K562 (cell line): ENCODE measurements around the gene FBLIM1. TPM values are rescaled to one million over a fixed set of nuclear protein-coding genes. Genes with fewer than 3 reads are reported as not detected.

ENCODE experiments used
- ATAC-seq: fragments of 200-7000 bp; cut with Tn5 transposase; 3 replicates; pipeline ENCODE4 v1.9.1; 2020; ENCODE audit warnings: moderate library complexity
- BruUV-seq: library from RNA; stranded (reverse); fragments of 400-500 nt; replicated peaks from 2 replicates; lab custom pipeline; 2021; lab: Mats Ljungman, UMichigan
- CTCF ChIA-PET: fragments of 300-600 bp; formaldehyde crosslinking; extraction: SDS; loops from one replicate; lab custom pipeline; 2021; ENCODE audit warnings: low intra/inter-chr PET ratio; lab: Yijun Ruan, JAX
- POLR2A ChIA-PET: fragments of 300-600, 350-650 bp; sonication (Branson Sonifier 250); formaldehyde crosslinking; extraction: SDS; loops from one replicate; lab custom pipeline; 2021; ENCODE audit warnings: antibody characterized with exemption, inconsistent platforms; lab: Yijun Ruan, JAX
- DNase-seq, 4 experiments: peaks; one replicate each; pipeline versions ENCODE4 v3.0.0 to v3.0.0-alpha.2; 2011 to 2018; ENCODE audit warnings: low spot score in 3 of 4, mixed read lengths in 3 of 4; ENCODE audit errors: extremely low read depth in 1 of 4
- FAIRE-seq: peaks from 2 replicates; lab custom pipeline; 2011; peaks lifted over from hg19 to GRCh38; lab: Jason Lieb, UNC
- H2AFZ ChIP-seq: 2 replicates; pipeline ENCODE4 v1.6.0; 2011; ENCODE audit warnings: low read depth, low read length, control low read depth, inconsistent platforms
- H3K27ac ChIP-seq: fragments of 200-600 bp; 3 replicates; pipeline ENCODE4 v1.8.0; 2011; ENCODE audit warnings: low read depth, mild to moderate bottlenecking, control low read depth, inconsistent platforms, low read length, moderate library complexity, mixed read lengths; ENCODE audit errors: extremely low read depth
- H3K27me3 ChIP-seq, 2 experiments: fragments of 300-600 bp in 1 of 2; 2 replicates in 1 of 2; 3 replicates in 1 of 2; pipeline versions ENCODE4 v1.6.0 to v1.8.0; 2011; ENCODE audit warnings: inconsistent platforms in 2 of 2, low read length in 2 of 2, mild to moderate bottlenecking in 1 of 2, mixed read lengths in 1 of 2, moderate library complexity in 1 of 2; ENCODE audit not compliant: control insufficient read depth in 2 of 2, insufficient read depth in 2 of 2
- H3K36me3 ChIP-seq: fragments of 300-600 bp; 3 replicates; pipeline ENCODE4 v1.8.0; 2011; ENCODE audit warnings: mild to moderate bottlenecking, low read length, inconsistent platforms; ENCODE audit not compliant: control insufficient read depth, insufficient read depth
- H3K4me1 ChIP-seq, 2 experiments: fragments of 200-600 bp in 1 of 2; replicated peaks in 1 of 2; 2 replicates in 1 of 2; 3 replicates in 1 of 2; pipeline versions ENCODE4 v1.5.1 to v1.8.0; 2011; ENCODE audit warnings: inconsistent platforms in 2 of 2, low read length in 2 of 2, mild to moderate bottlenecking in 1 of 2, mixed read lengths in 1 of 2, moderate library complexity in 1 of 2; ENCODE audit not compliant: control insufficient read depth in 2 of 2, insufficient read depth in 2 of 2
- H3K4me2 ChIP-seq: 2 replicates; pipeline ENCODE4 v1.6.1; 2011; ENCODE audit warnings: low read length, control low read depth, inconsistent platforms, mixed read lengths; ENCODE audit not compliant: insufficient read depth
- H3K4me3 ChIP-seq: fragments of 200-600 bp; sonication (generic), shearing (Covaris generic); 2 replicates; pipeline ENCODE4 v1.5.1; 2016; ENCODE audit warnings: control low read depth, inconsistent platforms
- H3K79me2 ChIP-seq: fragments of 200-600 bp; 3 replicates; pipeline ENCODE4 v1.8.0; 2011; ENCODE audit warnings: low read length, inconsistent platforms; ENCODE audit not compliant: control insufficient read depth, insufficient read depth
- H3K9ac ChIP-seq, 2 experiments: 2 replicates each; pipeline versions ENCODE4 v1.6.0 to v1.6.1; 2011; ENCODE audit warnings: low read depth in 2 of 2, low read length in 2 of 2, control low read depth in 1 of 2, inconsistent platforms in 1 of 2, mild to moderate bottlenecking in 1 of 2, mixed read lengths in 1 of 2; ENCODE audit not compliant: insufficient read depth in 1 of 2
- H3K9me1 ChIP-seq: one replicate; pipeline ENCODE4 v1.6.0; 2011; ENCODE audit warnings: inconsistent platforms, mild to moderate bottlenecking, low read length, moderate library complexity; ENCODE audit not compliant: control insufficient read depth, insufficient read depth
- H3K9me3 ChIP-seq: replicated peaks from 2 replicates; pipeline ENCODE4 v1.5.1; 2011; ENCODE audit warnings: low read depth, low read length, inconsistent platforms; ENCODE audit not compliant: control insufficient read depth, insufficient read depth
- H4K20me1 ChIP-seq: replicated peaks from 2 replicates; pipeline ENCODE4 v1.6.1; 2011; ENCODE audit warnings: low read length, inconsistent platforms, mixed read lengths; ENCODE audit not compliant: control insufficient read depth, insufficient read depth
- CTBP1 ChIP-seq: fragments of 450-650 bp; IDR thresholded peaks from 2 replicates; pipeline ENCODE4 v1.6.1; 2016; ENCODE audit warnings: borderline replicate concordance
- HNRNPK ChIP-seq: fragments of 200-400 bp; formaldehyde crosslinking; IDR thresholded peaks from one replicate; pipeline ENCODE4 v1.6.1; 2018; ENCODE audit warnings: mild to moderate bottlenecking, low read depth, low read length; ENCODE audit not compliant: poor library complexity, severe bottlenecking
- L3MBTL2 ChIP-seq: fragments of 450-650 bp; IDR thresholded peaks from 2 replicates; pipeline ENCODE4 v1.6.1; 2016; ENCODE audit warnings: mild to moderate bottlenecking, moderate library complexity
- MTA3 ChIP-seq: fragments of 450-650 bp; formaldehyde crosslinking; IDR thresholded peaks from 2 replicates; pipeline ENCODE4 v1.6.1; 2017; ENCODE audit warnings: mild to moderate bottlenecking, borderline replicate concordance
- NR4A1 ChIP-seq, 2 experiments: fragments of 250-450 bp in 1 of 2; fragments of 450-650 bp in 1 of 2; sonication (Bioruptor Pico) in 1 of 2; IDR thresholded peaks; 2 replicates each; pipeline versions ENCODE4 v1.4.0 to v1.6.1; 2016 to 2020; ENCODE audit warnings: mild to moderate bottlenecking in 2 of 2, missing compliant biosample characterization in 1 of 2, missing genetic modification characterization in 1 of 2, moderate library complexity in 1 of 2
- POLR2AphosphoS2 ChIP-seq: IDR thresholded peaks from 2 replicates; pipeline ENCODE4 v1.6.1; 2012; ENCODE audit warnings: low read length, improper control_type of control experiment
- XRCC3 ChIP-seq: fragments of 450-650 bp; IDR thresholded peaks from 2 replicates; pipeline ENCODE4 v1.6.1; 2017; ENCODE audit warnings: mild to moderate bottlenecking, moderate library complexity
- ZNF408 ChIP-seq: fragments of 250-450 bp; sonication (Bioruptor Pico); IDR thresholded peaks from 2 replicates; pipeline ENCODE4 v1.4.0; 2020; ENCODE audit warnings: low read depth, mild to moderate bottlenecking, moderate library complexity
- WGBS: fragments of 100-300 bp; shearing (Covaris generic); methylation state at CpG from one replicate; pipeline ENCODE4 v1.1.6; 2016; ENCODE audit warnings: low coverage, mixed read lengths; ENCODE audit not compliant: insufficient coverage; ENCODE audit errors: missing lambda C conversion rate; 5-methylcytosine and 5-hydroxymethylcytosine counted together
- in situ Hi-C: fragments of 300-500 bp; cut with MboI; formaldehyde crosslinking; loops from 4 replicates; pipeline ENCODE4 v1.15.0; 2018; ENCODE audit warnings: inconsistent platforms, mixed read lengths
- intact Hi-C: fragments of 100-400 bp; cut with micrococcal nuclease; formaldehyde crosslinking; loops from 2 replicates; pipeline ENCODE4 v1.14.2; 2022
- polyA plus RNA-seq, 8 experiments: library from polyadenylated mRNA; depleted of rRNA in 4 of 8; stranded (reverse) in 5 of 8; unstranded in 3 of 8; fragments of >200 nt; fragmentation: Nextera tagmentation in 2 of 8; fragmentation: Illumina TruSeq in 1 of 8; extraction: Ambion mirVana in 2 of 8; extraction: Trizol in 1 of 8; gene quantifications; 2 replicates each; pipeline versions ENCODE4 v1.2.1 to v1.2.3, GENCODE V29; 2011 to 2014; ENCODE audit warnings: inconsistent platforms in 1 of 8, missing spikeins in 1 of 8
- total RNA-seq, 7 experiments: library from RNA; depleted of rRNA in 6 of 7; stranded (reverse); fragments of >200 nt in 6 of 7; fragmentation: Illumina TruSeq in 2 of 7; extraction: Trizol in 2 of 7; gene quantifications; 2 replicates each; pipeline versions ENCODE4 v1.2.1 to v1.2.3, GENCODE V29; 2011 to 2021; ENCODE audit warnings: low replicate concordance in 1 of 7
- TF ChIP-seq, protein P1 (sequence below): fragments of 250-450 bp; sonication (Bioruptor Pico); IDR thresholded peaks from 2 replicates; pipeline ENCODE4 v1.4.0; 2020; ENCODE audit warnings: mild to moderate bottlenecking, moderate library complexity
- TF ChIP-seq, protein P2 (sequence below): fragments of 450-650 bp; IDR thresholded peaks from 2 replicates; pipeline ENCODE4 v1.6.1; 2016

Gene FBLIM1
- total and polyA plus RNA-seq, 9 of the 15 experiments (the other 6 are each of a cell fraction or from before 2014, with no cell fraction given), result 0.14 to 0.24 TPM; not detected in 7

- 32% methylated on average over 10 of the region's 10 CpGs for WGBS
- TF ChIP-seq L3MBTL2 (no peak), XRCC3 (no peak), HNRNPK (no peak), MTA3 (no peak), CTBP1 (no peak), NR4A1 (CRISPR knock-in tag; IDR thresholded peaks at IDR 0.05) (no peak), NR4A1 (tag; IDR thresholded peaks at IDR 0.05) (no peak), POLR2AphosphoS2 (no peak), ZNF408 (no peak)
- TF ChIP-seq, protein P1, sequence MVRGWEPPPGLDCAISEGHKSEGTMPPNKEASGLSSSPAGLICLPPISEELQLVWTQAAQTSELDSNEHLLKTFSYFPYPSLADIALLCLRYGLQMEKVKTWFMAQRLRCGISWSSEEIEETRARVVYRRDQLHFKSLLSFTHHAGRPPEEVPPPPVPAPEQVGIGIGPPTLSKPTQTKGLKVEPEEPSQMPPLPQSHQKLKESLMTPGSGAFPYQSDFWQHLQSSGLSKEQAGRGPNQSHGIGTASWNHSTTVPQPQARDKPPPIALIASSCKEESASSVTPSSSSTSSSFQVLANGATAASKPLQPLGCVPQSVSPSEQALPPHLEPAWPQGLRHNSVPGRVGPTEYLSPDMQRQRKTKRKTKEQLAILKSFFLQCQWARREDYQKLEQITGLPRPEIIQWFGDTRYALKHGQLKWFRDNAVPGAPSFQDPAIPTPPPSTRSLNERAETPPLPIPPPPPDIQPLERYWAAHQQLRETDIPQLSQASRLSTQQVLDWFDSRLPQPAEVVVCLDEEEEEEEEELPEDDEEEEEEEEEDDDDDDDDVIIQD (CRISPR knock-in tag), result no peak
- TF ChIP-seq, protein P2, sequence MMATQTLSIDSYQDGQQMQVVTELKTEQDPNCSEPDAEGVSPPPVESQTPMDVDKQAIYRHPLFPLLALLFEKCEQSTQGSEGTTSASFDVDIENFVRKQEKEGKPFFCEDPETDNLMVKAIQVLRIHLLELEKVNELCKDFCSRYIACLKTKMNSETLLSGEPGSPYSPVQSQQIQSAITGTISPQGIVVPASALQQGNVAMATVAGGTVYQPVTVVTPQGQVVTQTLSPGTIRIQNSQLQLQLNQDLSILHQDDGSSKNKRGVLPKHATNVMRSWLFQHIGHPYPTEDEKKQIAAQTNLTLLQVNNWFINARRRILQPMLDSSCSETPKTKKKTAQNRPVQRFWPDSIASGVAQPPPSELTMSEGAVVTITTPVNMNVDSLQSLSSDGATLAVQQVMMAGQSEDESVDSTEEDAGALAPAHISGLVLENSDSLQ, result no peak
- ChIA-PET CTCF (no interaction called here), POLR2A (no interaction called here)
- in situ Hi-C loops (no loop called here), intact Hi-C loops (no loop called here)
- Histone ChIP-seq H3K79me2 (no peaks in the 10 kb centered on the region), H2AFZ (no peak overlapping the region), H3K4me2 (no peak overlapping the region), H3K27ac (no peak overlapping the region), H3K9me3 (no peaks in the 10 kb centered on the region), H3K9me1 (no peaks in the 10 kb centered on the region), H3K9ac (0 out of 4 replicates have a peak overlapping the region, but pooled peaks of 1 of the 2 experiments have one; percentile 54), H3K27me3 (peaks cover 10 to 33% of the 10 kb centered on the region in 2 experiments; a peak in 4 of 5 replicates), H4K20me1 (no peaks in the 10 kb centered on the region), H3K4me3 (no peak overlapping the region), H3K4me1 (peaks cover 0 to 16% of the 10 kb centered on the region in 2 experiments; a peak in 2 of 5 replicates), H3K36me3 (no peaks in the 10 kb centered on the region)
- no TSS peak for BruUV-seq
- no peak for ATAC-seq
- no peak for FAIRE-seq
- DNase-seq, result no peak
Observed at GRCh38 chr1:15751717-15752116, 6.9 kb upstream of the FBLIM1 start.
